Fibroblast of upper back skin (primary cell): ENCODE results near the gene BICC1.
"Not testable (repeated sequence)": the region's sequence is repeated elsewhere in the genome, so short reads cannot be mapped to it uniquely, and the experiment has no call there.

Experiments
- DNase-seq: peaks from one replicate; pipeline ENCODE4 v3.0.0-alpha.2; 2013

Gene BICC1

GRCh38 chr10:58570307-58570723, 57.6 kb downstream of the BICC1 start:
- DNase-seq, result peak; percentile 73

- DNase-seq, result no peak
Observed at GRCh38 chr10:58570979-58571378, 58.3 kb downstream of the BICC1 start.

GRCh38 chr10:58573144-58573543, 60.5 kb downstream of the BICC1 start:
- DNase-seq, result peak; percentile 70

GRCh38 chr10:58574058-58574457, 61.4 kb downstream of the BICC1 start:
- DNase-seq, result peak; percentile 89

- DNase-seq, result no peak
Observed at GRCh38 chr10:58575491-58575890, 62.8 kb downstream of the BICC1 start.

GRCh38 chr10:58576751-58577436, 64.2 kb downstream of the BICC1 start:
- peak; percentile 68 for DNase-seq

- peak; percentile 87 for DNase-seq
Observed at GRCh38 chr10:58577437-58577777, 64.7 kb downstream of the BICC1 start.

GRCh38 chr10:58578366-58578765, 65.7 kb downstream of the BICC1 start:
- DNase-seq, result peak; percentile 28

- peak; percentile 26 for DNase-seq
Observed at GRCh38 chr10:58579011-58579655, 66.5 kb downstream of the BICC1 start.

- DNase-seq, result no peak
Observed at GRCh38 chr10:58582045-58582444, 69.4 kb downstream of the BICC1 start.

GRCh38 chr10:58585435-58585834, 72.8 kb downstream of the BICC1 start:
- DNase-seq, result no peak

GRCh38 chr10:58586282-58587245, 73.9 kb downstream of the BICC1 start:
- DNase-seq, result peak; percentile 30

GRCh38 chr10:58587676-58588075, 75.0 kb downstream of the BICC1 start:
- DNase-seq, result no peak

- DNase-seq, result no peak
Observed at GRCh38 chr10:58588673-58589265, 76.1 kb downstream of the BICC1 start.

GRCh38 chr10:58590152-58590840, 77.6 kb downstream of the BICC1 start:
- peak; percentile 98 for DNase-seq

- no peak for DNase-seq
Observed at GRCh38 chr10:58590924-58591323, 78.3 kb downstream of the BICC1 start.

- DNase-seq, result no peak
Observed at GRCh38 chr10:58593008-58593407, 80.3 kb downstream of the BICC1 start.

- not testable (repeated sequence) for DNase-seq
Observed at GRCh38 chr10:58597211-58597610, 84.5 kb downstream of the BICC1 start.

GRCh38 chr10:58599927-58600553, 87.4 kb downstream of the BICC1 start:
- no peak for DNase-seq

- DNase-seq, result peak; percentile 60
Observed at GRCh38 chr10:58608351-58608750, 95.7 kb downstream of the BICC1 start.

GRCh38 chr10:58608826-58609531, 96.3 kb downstream of the BICC1 start:
- DNase-seq, result peak; percentile 39
